HepG2 (cell line): ENCODE data around the gene RHOBTB3. TPM values are rescaled to one million over a fixed set of nuclear protein-coding genes. Genes with fewer than 3 reads are reported as not detected.

ENCODE experiments used
- ARNTL ChIP-seq: sonication (generic); formaldehyde crosslinking; IDR thresholded peaks from 2 replicates; pipeline ENCODE4 v1.4.0; 2020; ENCODE audit warnings: mild to moderate bottlenecking, missing genetic modification reagents
- EEA1 ChIP-seq: sonication (generic); formaldehyde crosslinking; IDR thresholded peaks from 2 replicates; pipeline ENCODE4 v1.5.1; 2020; ENCODE audit warnings: mild to moderate bottlenecking, missing genetic modification reagents, borderline replicate concordance
- MIXL1 ChIP-seq: IDR thresholded peaks from 2 replicates; pipeline ENCODE4 v1.6.1; 2016
- RBAK ChIP-seq: sonication (generic); formaldehyde crosslinking; IDR thresholded peaks from 2 replicates; pipeline ENCODE4 v1.5.1; 2020; ENCODE audit warnings: mild to moderate bottlenecking, missing genetic modification reagents
- RELA ChIP-seq: sonication (generic); formaldehyde crosslinking; IDR thresholded peaks from 2 replicates; pipeline ENCODE4 v1.4.0; 2020; ENCODE audit warnings: missing genetic modification reagents
- RFXANK ChIP-seq: IDR thresholded peaks from 2 replicates; pipeline ENCODE4 v1.6.1; 2016
- RORA ChIP-seq: sonication (generic); formaldehyde crosslinking; IDR thresholded peaks from 2 replicates; pipeline ENCODE4 v1.5.0; 2020; ENCODE audit warnings: mild to moderate bottlenecking, missing genetic modification reagents, moderate library complexity
- ZBTB1 ChIP-seq: sonication (generic); formaldehyde crosslinking; IDR thresholded peaks from 2 replicates; pipeline ENCODE4 v1.4.0; 2020; ENCODE audit warnings: missing genetic modification reagents, borderline replicate concordance
- ZFAT ChIP-seq: sonication (generic); formaldehyde crosslinking; conservative IDR thresholded peaks from 2 replicates; pipeline ENCODE4 v1.8.1; 2023; ENCODE audit warnings: missing genetic modification reagents, inconsistent platforms
- ZNF232 ChIP-seq: sonication (generic); formaldehyde crosslinking; IDR thresholded peaks from 2 replicates; pipeline ENCODE4 v1.4.0; 2020; ENCODE audit warnings: missing genetic modification reagents, borderline replicate concordance
- polyA plus RNA-seq, 8 experiments: library from polyadenylated mRNA; depleted of rRNA in 3 of 8; stranded (reverse) in 7 of 8; unstranded in 1 of 8; fragments of >200 nt; fragmentation: Illumina TruSeq in 4 of 8; extraction: Trizol in 4 of 8; gene quantifications; 2 replicates each; pipeline versions ENCODE4 v1.2.1 to v1.2.3, GENCODE V29; 2011 to 2016; ENCODE audit warnings: low read depth in 4 of 8, missing spikeins in 1 of 8, mixed read lengths in 1 of 8; ENCODE audit not compliant: insufficient read depth in 1 of 8
- total RNA-seq, 5 experiments: library from RNA; depleted of rRNA; stranded (reverse); fragments of >200 nt; fragmentation: Illumina TruSeq; extraction: Trizol; gene quantifications; 2 replicates each; pipeline ENCODE4 v1.2.3, GENCODE V29; 2016; ENCODE audit warnings: low read depth in 1 of 5
- TF ChIP-seq, protein P1 (sequence below): sonication (generic); formaldehyde crosslinking; IDR thresholded peaks from 2 replicates; pipeline ENCODE4 v1.8.1; 2023; ENCODE audit warnings: mild to moderate bottlenecking, inconsistent platforms, moderate library complexity, missing genetic modification reagents, borderline replicate concordance
- TF ChIP-seq, protein P2 (sequence below), 2 experiments: fragments of 450-650 bp in 1 of 2; sonication (generic) in 1 of 2; formaldehyde crosslinking; IDR thresholded peaks; 2 replicates each; pipeline versions ENCODE4 v1.5.0 to v1.8.0; 2020 to 2022; ENCODE audit warnings: mild to moderate bottlenecking in 1 of 2, missing genetic modification reagents in 1 of 2
- TF ChIP-seq, protein P3 (sequence below): sonication (generic); formaldehyde crosslinking; IDR thresholded peaks from 2 replicates; pipeline ENCODE4 v1.4.0; 2020; ENCODE audit warnings: low read depth, missing genetic modification reagents
- TF ChIP-seq, protein P4 (sequence below): sonication (generic); formaldehyde crosslinking; IDR thresholded peaks from 2 replicates; pipeline ENCODE4 v1.5.0; 2020; ENCODE audit warnings: mild to moderate bottlenecking, missing genetic modification reagents
- TF ChIP-seq, protein P5 (sequence below): sonication (generic); formaldehyde crosslinking; IDR thresholded peaks from 2 replicates; pipeline ENCODE4 v1.5.0; 2020; ENCODE audit warnings: mild to moderate bottlenecking, missing genetic modification reagents, borderline replicate concordance

Gene RHOBTB3
- total and polyA plus RNA-seq, 2 of the 13 experiments (the other 11 are each of a cell fraction or from before 2014, with no cell fraction given) = 31.6 to 35.4 TPM

DNA sequence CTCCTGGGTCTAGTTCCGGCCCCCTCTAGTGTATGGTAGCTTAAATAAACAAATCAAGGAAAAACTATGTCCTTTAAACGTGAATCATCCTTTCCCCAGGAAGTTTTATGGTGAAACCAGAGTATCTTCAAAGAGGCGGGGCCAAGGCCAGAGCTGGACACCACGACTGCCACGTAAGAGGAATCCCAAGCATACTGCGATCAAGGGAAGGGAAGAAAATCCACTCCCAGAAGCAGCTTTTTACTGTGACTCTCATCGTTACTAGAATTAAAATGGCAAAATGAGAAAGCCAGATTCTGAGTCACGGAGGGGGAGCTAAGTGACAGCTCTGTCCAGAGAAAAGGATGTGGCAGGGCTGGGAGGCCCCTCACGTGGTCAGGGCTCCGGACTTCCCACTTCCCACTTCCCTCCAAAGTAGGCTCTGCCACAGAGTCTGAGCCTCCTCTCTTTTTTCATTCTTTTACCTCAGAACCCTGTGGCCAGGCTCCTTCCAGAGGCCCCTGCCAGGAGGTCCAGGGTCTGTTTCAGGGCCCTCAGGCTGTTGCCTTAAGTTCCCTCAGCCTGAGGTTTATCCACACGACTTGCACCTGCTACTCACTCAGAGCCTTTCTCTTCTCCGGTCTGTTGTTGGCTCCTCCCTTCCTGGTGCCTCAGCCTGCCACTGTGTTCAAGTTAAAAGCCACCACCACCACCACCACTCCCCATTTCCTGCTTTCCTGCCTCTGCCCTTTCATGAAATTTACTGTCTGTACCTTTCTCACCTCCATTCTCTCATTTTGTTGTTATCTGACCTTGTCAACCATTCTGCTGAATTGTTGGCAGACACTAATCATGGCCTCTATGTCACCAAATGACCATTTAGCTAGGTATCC is 92.8 kb downstream of the RHOBTB3 start (continued):
- TF ChIP-seq ZFAT = no peak
- TF ChIP-seq ARNTL (CRISPR knock-in tag) = peak; percentile 57; the same call in 1 of the 2 replicates
- 0 out of 2 replicates have a peak, but pooled peaks have one; percentile 26 for TF ChIP-seq MIXL1 (CRISPR knock-in tag)
- TF ChIP-seq, protein P1, sequence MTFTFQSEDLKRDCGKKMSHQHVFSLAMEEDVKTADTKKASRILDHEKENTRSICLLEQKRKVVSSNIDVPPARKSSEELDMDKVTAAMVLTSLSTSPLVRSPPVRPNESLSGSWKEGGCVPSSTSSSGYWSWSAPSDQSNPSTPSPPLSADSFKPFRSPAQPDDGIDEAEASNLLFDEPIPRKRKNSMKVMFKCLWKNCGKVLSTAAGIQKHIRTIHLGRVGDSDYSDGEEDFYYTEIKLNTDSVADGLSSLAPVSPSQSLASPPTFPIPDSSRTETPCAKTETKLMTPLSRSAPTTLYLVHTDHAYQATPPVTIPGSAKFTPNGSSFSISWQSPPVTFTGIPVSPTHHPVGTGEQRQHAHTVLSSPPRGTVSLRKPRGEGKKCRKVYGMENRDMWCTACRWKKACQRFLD (CRISPR knock-in tag) = no peak
- no peak for TF ChIP-seq RELA (CRISPR knock-in tag)
- TF ChIP-seq ZNF232 (CRISPR knock-in tag) = no peak
- TF ChIP-seq, protein P2, sequence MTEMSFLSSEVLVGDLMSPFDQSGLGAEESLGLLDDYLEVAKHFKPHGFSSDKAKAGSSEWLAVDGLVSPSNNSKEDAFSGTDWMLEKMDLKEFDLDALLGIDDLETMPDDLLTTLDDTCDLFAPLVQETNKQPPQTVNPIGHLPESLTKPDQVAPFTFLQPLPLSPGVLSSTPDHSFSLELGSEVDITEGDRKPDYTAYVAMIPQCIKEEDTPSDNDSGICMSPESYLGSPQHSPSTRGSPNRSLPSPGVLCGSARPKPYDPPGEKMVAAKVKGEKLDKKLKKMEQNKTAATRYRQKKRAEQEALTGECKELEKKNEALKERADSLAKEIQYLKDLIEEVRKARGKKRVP (CRISPR knock-in tag; IDR thresholded peaks at IDR 0.05) = peak in 1 of 2 experiments; percentile 79; a peak in 2 of 4 replicates
- TF ChIP-seq, protein P3, sequence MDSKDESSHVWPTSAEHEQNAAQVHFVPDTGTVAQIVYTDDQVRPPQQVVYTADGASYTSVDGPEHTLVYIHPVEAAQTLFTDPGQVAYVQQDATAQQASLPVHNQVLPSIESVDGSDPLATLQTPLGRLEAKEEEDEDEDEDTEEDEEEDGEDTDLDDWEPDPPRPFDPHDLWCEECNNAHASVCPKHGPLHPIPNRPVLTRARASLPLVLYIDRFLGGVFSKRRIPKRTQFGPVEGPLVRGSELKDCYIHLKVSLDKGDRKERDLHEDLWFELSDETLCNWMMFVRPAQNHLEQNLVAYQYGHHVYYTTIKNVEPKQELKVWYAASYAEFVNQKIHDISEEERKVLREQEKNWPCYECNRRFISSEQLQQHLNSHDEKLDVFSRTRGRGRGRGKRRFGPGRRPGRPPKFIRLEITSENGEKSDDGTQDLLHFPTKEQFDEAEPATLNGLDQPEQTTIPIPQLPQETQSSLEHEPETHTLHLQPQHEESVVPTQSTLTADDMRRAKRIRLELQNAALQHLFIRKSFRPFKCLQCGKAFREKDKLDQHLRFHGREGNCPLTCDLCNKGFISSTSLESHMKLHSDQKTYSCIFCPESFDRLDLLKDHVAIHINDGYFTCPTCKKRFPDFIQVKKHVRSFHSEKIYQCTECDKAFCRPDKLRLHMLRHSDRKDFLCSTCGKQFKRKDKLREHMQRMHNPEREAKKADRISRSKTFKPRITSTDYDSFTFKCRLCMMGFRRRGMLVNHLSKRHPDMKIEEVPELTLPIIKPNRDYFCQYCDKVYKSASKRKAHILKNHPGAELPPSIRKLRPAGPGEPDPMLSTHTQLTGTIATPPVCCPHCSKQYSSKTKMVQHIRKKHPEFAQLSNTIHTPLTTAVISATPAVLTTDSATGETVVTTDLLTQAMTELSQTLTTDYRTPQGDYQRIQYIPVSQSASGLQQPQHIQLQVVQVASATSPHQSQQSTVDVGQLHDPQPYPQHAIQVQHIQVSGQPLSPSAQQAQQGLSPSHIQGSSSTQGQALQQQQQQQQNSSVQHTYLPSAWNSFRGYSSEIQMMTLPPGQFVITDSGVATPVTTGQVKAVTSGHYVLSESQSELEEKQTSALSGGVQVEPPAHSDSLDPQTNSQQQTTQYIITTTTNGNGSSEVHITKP (CRISPR knock-in tag) = no peak; the same call in 1 of the 2 replicates
- TF ChIP-seq RFXANK (CRISPR knock-in tag) = no peak
- TF ChIP-seq ZBTB1 (CRISPR knock-in tag) = no peak
- no peak for TF ChIP-seq RORA (CRISPR knock-in tag)
- TF ChIP-seq, protein P4, sequence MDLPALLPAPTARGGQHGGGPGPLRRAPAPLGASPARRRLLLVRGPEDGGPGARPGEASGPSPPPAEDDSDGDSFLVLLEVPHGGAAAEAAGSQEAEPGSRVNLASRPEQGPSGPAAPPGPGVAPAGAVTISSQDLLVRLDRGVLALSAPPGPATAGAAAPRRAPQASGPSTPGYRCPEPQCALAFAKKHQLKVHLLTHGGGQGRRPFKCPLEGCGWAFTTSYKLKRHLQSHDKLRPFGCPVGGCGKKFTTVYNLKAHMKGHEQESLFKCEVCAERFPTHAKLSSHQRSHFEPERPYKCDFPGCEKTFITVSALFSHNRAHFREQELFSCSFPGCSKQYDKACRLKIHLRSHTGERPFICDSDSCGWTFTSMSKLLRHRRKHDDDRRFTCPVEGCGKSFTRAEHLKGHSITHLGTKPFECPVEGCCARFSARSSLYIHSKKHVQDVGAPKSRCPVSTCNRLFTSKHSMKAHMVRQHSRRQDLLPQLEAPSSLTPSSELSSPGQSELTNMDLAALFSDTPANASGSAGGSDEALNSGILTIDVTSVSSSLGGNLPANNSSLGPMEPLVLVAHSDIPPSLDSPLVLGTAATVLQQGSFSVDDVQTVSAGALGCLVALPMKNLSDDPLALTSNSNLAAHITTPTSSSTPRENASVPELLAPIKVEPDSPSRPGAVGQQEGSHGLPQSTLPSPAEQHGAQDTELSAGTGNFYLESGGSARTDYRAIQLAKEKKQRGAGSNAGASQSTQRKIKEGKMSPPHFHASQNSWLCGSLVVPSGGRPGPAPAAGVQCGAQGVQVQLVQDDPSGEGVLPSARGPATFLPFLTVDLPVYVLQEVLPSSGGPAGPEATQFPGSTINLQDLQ (CRISPR knock-in tag) = no peak
- TF ChIP-seq RBAK (CRISPR knock-in tag) = no peak
- TF ChIP-seq, protein P5, sequence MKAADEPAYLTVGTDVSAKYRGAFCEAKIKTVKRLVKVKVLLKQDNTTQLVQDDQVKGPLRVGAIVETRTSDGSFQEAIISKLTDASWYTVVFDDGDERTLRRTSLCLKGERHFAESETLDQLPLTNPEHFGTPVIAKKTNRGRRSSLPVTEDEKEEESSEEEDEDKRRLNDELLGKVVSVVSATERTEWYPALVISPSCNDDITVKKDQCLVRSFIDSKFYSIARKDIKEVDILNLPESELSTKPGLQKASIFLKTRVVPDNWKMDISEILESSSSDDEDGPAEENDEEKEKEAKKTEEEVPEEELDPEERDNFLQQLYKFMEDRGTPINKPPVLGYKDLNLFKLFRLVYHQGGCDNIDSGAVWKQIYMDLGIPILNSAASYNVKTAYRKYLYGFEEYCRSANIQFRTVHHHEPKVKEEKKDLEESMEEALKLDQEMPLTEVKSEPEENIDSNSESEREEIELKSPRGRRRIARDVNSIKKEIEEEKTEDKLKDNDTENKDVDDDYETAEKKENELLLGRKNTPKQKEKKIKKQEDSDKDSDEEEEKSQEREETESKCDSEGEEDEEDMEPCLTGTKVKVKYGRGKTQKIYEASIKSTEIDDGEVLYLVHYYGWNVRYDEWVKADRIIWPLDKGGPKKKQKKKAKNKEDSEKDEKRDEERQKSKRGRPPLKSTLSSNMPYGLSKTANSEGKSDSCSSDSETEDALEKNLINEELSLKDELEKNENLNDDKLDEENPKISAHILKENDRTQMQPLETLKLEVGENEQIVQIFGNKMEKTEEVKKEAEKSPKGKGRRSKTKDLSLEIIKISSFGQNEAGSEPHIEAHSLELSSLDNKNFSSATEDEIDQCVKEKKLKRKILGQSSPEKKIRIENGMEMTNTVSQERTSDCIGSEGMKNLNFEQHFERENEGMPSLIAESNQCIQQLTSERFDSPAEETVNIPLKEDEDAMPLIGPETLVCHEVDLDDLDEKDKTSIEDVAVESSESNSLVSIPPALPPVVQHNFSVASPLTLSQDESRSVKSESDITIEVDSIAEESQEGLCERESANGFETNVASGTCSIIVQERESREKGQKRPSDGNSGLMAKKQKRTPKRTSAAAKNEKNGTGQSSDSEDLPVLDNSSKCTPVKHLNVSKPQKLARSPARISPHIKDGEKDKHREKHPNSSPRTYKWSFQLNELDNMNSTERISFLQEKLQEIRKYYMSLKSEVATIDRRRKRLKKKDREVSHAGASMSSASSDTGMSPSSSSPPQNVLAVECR (CRISPR knock-in tag) = peak; percentile 27; the same call in 1 of the 2 replicates
- no peak for TF ChIP-seq EEA1 (CRISPR knock-in tag)
